Measurements from ENCODE around the gene KLHL22.
"Not testable (repeated sequence)": the region's sequence is repeated elsewhere in the genome, so short reads cannot be mapped to it uniquely, and the experiment has no call there.

The KLHL22 gene

DNA sequence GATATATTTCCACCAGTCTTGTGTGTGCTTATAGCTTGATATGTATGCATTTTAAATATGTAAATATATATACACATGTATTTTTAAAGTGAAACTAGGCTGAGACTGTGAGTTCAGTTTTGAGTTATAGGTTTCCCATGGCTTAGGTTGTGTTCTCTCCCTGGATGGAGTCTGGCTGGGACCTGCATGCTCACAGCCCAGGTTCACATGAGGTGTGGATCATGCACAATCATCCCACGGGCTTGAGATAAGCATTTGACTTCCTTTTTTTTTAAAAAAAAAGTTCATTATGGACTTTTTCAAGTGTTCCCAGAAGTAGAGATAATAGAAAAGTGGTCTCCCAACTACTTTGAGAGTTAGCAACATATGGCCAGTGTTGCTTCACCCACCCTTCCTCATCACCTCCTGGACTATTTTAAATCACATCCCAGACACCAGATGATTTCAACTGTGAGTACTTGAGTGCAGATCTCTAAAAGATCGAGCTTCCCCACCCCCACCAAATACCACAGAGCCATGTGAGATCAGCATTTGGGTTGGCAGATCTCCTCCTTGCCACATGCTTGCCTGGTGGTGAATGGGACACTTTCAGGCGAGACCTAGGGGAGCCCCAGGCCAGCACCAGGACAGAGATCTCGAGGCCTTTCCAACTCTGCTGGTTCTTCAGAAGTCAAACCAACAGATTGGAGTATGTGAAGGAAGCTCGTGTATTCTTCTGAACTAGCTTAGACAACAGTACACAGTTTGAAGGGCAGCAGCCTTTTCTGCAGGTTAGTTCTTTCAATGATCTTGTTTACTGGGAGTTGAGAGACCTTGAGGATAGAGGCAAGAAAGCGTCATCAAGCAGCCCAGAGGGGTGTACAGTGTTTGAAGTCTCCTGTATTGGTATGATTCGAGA, 27.7 kb upstream of the KLHL22 start:
- no peak for DNase-seq

DNA sequence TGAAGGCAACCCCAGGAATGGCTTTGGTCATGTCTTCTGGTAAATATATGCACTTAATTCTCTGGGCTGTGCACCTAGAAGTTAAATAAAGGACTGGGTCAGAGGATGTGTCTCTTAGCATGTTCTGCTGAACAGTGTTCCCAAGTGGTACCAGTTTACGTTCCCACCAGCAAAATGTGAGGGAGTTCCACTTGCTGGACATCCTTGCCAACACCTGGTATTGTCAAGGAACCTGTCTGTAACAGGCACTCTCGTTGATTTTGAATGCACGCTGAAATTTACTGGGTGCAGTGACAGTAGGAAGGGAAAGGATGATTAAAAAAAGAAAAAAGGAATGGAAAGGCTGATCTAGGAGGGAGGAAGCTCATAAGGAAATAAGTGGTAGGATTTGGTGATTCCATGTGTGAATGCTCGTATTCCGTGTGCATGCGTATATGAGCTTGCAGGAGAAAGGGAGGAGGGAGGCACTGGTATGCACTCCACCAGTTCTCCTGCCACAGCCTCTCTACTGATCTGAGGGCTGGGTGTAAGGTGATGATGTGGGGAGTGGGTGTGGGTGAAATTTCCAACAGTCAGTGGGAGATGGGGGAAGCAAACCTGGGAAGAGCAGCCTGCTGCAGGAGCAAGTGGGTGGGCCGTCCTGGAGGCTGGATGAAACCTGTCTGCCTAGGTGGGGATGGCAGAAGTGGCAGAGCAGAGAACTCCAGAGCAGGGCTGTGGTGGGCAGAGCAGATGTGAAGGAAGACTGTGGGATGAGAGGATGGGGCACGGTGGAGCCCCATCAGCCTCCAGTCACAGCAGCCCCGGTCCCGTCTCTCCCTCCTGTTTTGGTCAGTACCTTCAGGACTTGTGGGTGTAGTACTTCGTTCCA, 26.8 kb upstream of the KLHL22 start:
- DNase-seq: no peak

DNA sequence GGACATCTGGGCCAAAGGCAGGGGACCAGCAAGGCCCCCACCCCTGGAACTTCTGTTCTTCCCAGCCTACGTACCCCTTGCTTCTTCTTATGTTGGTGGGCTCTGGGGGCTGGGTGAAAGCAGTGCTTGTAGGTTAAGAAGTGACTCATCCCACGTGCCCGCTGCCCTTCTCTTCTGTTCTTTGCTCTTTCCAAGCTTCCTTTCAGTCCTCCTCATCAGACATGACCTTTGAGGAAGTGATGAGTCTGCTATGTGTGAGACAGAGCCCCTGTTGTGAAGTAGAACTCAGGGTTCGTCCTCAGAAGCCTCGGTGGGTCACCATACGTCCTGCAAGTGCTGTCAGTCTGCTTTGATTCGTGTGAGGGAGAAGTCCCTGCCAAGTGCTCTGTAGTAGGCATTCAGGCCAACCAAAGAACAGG, 24.5 kb upstream of the KLHL22 start:
- DNase-seq: no peak

DNA sequence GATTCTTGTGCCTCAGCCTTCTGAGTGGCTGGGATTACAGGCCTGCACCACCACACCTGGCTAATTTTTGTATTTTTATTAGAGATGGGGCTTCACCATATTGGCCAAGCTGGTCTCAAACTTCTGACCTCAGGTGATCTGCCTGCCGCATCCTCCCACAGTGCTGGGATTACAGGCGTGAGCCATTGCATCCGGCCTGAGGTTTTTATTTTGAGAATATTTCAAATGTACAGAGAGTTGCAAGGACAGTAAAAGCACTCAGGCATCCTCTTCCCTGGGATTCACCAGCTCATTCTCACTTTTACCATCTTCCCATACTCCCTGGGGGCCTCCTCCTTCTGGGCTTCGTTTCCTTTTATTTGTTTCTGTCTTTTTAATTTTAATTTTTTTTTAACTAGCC, 24.0 kb upstream of the KLHL22 start:
- no peak for DNase-seq

DNA sequence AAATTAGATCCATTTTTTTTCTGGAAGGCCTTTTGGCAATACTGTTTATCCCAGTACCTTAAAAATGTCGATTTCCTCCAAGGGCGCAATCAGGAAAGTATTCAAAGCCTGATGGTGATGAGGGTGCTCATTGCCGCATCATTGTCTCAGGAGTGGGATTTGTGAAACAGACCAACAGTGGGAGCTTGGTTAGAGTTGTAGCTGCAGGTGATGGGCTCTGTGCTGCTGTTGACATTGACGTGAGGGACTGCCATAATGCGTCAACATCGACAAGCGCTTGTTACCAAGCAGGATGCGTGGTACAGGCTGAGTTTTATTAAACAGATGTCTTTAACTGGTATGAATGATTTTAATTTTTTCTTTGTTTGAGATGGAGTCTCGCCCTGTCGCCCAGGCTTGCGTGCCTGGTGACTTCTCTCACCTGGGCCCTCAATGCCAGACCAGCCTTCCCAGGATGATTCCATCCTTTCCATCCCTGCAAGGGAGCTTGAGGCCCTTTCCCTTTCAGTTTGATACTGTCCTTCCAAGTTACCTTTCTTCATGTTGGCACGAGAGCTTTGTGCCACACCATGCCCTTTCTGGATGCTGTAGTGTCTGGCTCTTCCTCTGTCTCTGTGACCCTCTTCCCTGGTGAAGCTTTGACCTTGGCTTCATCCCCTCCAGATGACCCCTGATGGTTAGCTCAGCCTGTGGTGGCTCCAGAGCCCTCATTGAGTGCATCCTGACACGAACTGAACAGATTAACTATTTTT, 22.4 kb upstream of the KLHL22 start:
- no peak for DNase-seq

DNA sequence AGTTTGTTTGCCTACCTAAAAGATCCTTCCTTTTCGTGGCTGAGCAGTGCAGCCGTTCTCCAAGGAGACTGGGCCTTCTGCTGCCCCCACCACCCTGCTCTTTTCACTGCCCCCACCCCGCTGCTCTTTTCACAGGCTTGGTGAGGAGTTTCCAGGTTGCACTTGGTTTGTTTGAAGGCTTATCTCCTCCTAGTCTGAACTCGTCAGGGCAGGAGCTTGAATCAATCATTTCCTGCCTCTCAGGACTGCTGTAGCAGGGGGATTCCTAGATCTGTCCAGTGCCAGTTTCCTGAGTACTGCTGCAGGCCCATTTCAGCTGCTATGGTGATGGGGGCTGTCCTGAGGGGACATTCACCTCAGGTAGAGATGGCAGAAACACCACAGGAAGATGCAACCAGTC, 21.8 kb upstream of the KLHL22 start:
- DNase-seq: no peak

DNA sequence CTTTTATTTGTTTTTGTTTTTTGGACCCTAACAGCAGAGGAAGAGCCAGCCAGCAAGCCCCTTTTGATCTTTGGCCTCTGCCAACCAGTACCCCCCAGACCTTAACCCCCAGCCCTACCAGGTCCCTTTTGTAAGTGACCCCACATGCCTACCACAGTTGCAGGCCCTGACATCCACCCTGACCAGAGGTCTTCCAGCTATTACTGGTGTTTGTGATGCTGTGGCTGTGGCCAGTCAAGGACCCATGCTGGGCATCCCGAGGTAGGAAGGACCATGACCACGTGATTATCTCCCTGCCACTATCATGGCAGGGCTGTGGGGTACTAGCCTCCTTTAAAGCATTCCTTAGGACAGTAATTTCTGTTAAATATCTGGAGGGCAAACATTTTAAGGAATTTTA, 20.8 kb upstream of the KLHL22 start:
- no peak for DNase-seq

DNA sequence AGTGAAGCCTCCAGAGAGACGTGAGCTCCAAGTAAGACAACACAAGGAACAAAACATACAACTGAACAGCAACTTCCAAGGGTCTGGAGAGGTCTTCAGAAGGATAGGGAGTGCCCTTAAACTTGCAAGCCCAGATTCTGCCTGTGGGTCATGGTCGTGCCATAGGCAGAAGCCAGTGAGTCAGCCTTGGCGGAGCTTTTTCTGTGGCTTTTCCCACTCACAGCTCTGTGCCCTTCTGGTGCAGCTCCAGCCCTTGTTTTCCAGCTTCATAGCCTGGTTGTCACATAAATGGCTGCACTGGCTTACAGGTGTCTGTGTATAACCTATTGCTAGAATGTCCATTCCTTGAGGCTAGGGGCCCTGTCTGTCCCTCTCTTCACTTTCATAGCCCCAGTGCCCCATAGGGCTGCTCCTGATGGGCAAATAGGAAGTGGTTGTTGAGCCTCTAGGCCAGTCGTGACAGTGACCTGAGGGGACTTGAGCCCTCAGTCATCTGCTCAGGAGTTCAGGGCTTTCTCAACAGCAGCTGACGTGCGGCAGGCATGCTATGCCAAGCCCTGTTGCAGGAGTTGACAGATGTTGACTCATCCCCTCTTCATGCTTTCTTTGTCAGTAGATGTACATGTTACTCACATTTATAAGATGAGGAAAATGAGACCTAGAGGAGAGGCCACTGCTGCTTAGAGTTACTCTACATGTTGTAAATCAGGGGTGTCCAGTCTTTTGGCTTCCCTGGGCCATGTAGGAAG, 19.2 kb upstream of the KLHL22 start:
- no peak for DNase-seq

DNA sequence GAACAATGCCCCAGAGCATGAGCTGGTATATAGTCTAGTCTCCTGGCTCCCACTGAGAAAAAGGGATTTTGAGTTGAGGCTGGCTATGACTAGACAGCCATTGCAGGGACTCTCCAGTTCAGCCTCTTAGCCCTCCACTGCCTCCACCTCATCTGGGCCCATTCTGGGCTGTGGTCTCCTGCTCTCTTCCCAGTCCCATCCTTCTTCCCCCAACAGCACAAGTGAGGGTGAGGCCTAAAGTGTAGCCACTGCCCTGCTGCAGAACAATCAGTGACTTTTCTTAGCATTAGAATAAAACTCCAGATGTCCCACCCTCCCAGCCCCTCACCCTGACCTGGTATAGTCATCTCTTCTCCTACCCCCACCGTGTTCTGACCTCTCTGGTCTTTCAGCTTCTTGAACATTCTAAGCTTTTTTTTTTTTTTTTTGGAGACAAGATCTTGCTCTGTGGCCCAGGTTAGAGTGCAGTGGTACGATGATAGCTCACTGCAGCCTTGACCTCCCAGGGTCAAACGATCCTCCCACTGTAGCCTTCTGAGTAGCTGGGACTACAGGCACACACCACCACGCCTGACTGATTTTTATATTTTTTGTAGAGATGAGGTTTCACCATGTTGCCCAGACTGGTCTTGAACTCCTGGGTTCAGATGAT, 16.1 kb upstream of the KLHL22 start:
- no peak for DNase-seq

DNA sequence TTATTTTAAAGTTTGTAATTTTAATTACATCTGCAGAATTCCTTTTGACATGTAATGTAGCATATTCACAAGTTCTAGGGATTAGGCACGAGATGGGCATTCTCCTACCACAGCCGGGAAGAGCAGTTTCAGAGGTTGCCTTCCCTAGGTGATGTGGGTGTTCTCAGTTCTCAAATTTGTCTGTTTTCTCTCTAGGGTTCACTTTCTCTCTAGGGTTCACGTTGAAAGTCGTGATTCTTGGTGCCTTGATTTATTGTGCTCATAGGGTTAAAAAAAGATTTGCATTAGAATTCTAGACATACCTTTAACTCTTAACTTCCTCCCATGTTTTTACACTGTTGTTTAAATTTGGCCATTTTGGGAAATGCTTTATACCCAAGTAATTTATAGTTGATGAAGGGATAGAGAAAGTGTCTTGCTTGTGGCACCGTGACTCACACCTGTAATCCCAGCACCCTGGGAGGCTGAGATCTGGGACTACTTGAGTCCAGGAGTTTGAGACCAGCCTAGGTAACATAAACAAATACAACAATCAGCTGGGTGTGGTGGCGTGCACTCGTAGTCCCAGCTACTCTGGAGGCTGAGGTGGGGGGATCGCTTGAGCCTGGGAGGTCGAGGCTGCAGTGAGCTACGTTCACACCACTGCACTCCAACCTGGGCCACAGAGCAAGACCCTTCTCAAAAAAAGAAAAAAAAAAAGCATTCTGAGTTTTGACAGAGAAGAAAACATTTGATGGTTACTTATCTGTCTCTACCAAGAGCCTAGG, 15.4 kb upstream of the KLHL22 start:
- DNase-seq: no peak

DNA sequence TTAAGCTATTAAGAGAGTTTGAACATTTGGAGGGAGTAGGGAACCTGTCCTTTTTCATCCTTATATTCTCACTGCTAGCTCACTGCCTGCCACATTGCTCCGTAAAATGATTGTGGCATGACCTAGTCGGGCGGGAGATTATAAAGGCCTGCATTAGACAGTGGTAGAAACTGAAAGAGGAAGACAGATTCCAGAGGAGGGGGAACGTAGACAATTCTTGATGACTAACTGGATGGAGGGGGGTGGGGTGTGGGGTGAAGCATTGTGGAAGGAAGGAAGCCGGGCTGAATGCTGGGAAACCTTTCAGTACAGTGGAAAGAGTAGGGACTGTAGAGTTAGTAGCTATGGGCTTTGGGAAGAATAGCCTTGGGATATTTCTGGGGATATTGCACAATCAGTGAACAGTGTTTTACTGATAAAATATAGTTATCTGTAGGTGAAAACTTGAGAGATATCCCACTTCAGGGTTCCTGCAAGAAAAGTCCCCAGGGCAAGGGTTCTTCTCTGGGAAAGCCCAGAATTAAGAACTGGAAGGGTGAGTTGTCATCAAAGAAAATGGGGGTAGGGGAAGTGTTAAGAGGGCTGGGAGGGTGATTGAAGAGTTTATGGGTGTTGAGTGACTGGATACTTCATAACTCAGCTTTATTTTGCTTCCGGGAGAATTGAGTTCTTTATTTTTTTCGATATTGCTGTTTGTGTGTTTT, 13.9 kb upstream of the KLHL22 start:
- peak; percentile 51 for DNase-seq

DNA sequence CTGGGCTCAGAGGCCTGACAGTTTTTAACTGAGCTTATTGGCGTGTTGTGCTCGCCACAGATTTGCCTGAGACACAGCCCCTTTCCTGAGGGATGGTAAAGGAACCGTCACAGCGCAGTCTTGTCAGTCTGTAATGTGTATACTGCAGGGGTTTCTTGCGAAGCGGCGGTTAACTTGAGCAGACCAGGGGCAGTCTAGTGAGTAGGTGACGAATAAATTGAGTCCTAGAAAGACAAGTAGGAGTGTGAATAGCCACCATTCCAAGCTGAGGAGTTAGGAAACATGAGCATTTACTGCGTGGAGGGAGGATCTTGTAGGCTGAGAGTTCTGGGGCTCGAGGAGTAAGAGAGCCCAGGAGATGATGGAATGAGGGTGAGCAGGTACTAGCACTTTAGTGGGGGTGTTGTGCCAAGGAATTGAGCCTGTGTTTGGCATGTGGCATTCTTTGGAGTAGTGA, 13.2 kb upstream of the KLHL22 start:
- DNase-seq: no peak

DNA sequence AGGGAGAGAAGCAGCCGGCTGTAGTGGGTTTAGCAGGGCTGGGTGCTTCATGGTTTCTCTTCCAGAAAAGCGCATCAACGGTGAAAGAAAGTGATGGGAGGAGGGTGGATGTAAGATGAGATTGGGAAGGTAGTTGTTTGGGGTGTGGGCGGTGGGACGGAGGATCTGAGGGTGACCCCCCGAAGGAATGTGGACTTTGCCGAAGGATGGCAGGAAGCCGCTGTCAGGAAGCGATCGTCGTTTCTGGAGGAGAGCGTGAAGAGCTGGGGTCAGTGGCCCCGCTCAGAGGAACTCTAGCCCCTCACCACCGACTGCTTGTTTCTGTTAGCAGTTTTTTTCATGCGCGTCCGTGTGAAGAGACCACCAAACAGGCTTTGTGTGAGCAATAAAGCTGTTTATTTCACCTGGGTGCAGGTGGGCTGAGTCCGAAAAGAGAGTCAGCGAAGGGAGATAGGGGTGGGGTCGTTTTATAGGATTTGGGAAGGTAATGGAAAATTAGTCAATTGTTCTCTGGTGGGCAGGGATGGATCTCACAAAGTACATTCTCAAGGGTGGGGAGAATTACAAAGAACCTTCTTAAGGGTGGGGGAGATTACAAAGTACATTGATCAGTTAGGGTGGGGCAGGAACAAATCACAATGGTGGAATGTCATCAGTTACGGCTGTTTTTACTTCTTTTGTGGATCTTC, 12.6 kb upstream of the KLHL22 start:
- not testable (repeated sequence) for DNase-seq

DNA sequence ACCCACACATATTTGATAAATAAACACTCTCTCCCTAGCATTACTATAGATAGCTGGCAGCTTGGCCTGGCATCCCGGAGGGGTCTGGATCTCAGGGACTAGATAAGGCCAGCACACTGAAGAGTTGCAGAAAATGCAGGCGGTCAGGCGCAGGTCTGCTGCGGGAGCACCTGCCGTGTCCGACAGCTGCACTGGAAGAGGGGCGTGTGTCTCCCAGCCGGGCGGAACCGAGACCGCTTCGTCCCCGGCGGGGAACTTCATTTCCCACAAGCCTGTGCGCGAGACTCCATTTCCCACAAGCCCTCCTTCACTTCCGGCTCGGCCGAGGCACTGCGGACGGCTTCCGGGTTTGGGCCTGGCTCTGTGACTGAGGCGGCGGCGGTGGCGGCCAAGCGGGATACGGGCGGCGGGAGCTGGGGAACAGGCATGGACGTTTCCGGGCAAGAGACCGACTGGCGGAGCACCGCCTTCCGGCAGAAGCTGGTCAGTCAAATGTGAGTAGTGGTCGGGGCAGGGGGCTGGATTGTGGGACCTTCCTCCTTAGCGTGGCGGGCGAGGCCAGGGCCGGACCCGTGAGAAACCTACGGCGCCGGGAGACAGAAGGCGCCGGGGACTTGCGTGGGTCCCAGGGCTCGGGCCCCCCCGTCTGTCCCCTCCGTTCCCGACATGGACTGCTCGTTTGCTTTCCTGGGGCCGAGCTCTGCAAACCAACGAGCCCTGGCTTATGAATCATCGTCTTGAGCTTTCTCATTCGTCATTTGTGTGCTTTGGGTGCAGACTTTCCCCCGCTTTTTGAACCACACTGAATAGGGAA, 11.9 kb upstream of the KLHL22 start, which contains the start of gene MED15:
Gene MED15 (plus strand): TSS at position 358 of the 814 bp plus-strand sequence. CDS start 69 bp downstream, at position 427.
- DNase-seq: peak; percentile 86

DNA sequence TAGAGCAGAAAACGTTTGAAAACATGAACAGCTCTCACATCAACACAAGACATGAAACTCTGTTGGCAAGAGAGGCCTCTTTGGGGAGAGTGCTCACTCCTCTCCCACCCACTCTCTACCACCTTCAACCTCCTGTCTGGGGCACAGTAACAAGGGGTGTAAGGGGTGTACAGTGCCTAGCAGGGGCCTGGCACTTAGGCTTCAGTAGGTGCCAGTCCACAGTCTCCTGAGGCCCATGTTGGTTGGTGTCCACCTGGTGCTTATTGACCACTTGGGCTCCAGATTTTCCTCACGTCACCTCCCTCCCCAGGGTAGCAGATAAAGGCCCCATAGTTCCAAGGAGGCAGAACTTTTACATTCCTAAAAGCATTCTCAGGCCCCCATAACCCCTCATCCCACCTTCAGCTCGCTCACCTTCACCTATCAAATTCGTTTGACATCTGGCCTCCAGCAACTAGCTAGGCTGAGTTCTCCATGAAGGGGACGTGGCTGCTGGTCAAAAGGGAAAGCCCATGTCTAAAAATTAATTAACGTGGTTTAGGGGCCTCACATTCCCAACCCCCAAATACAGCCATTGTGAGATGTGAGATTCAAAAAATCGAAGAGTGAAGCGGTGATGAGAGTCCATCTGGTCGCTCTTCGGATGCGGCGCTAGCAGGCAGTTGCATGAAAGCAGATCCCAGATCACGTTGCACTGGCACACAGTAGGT, 11.1 kb upstream of the KLHL22 start:
- DNase-seq: no peak

DNA sequence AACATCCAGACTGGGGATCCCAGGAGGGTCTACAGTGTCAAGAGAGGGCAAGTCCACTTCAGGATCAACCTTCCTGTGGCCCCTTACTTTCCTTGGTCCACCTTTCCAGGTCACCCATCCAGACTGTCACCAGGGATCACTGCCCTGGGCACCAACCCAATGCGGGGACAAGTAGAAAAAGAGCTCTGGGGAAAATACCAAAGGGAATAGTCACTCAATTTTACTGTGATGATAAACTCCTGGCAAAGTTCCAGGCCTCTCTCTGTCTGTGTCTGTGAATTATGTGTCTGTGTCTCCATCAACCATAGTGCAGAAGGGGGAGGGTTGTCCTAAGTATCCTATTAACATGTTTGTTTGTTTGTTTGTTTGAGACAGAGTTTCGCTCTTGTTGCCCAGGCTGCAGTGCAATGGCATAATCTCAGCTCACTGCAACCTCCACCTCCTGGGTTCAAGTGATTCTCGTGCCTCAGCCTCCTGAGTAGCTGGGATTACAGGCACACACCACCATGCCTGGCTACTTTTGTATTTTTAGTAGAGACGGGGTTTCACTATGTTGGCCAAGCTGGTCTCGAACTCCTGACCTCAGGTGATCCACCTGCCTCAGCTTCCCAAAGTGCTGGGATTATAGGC, 8.8 kb upstream of the KLHL22 start:
- DNase-seq: not testable (repeated sequence)

DNA sequence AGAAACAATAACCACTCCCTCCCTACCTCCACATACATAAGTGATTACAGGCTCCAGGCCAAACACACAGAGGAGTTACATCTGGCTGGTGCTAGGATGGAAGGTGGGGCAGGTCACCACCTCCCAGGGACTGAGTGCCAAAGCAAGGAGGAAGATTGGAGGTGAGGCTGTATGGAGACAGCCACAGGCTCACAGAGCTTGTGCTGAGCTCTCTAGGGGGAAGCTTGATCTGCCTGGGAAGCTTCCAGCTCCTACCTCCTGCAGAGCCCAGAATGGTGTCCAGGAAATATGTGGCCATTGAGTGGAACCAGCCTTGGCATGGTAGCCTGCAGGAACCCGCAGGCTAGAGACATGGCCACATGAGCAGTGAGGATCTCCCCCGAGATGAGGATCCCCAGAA, 8.2 kb upstream of the KLHL22 start:
- no peak for DNase-seq
